ENCODE measurements around the gene C14orf180.

C14orf180 gene

GRCh38 chr14:104537613-104537988 lies 42.0 kb upstream of the C14orf180 start:
- in situ Hi-C loops (cut with MboI; ENCODE audit: low pct_unique_long_range_greater_than_20kb, low sequenced_read_pairs, unreplicated experiment), result no loop called here
- TF ChIP-seq CTCF (IDR thresholded peaks at IDR 0.05; ENCODE audit: extremely low read depth, insufficient read depth, missing control alignments), result no peak
- no peak for DNase-seq (ENCODE audit: low spot score)

- no peak for TF ChIP-seq CTCF (IDR thresholded peaks at IDR 0.05; ENCODE audit: extremely low read depth, insufficient read depth, missing control alignments)
- in situ Hi-C loops (cut with MboI; ENCODE audit: low pct_unique_long_range_greater_than_20kb, low sequenced_read_pairs, unreplicated experiment), result no loop called here
- DNase-seq (ENCODE audit: low spot score), result no peak
Measured at GRCh38 chr14:104541905-104542465, 37.6 kb upstream of the C14orf180 start.

GRCh38 chr14:104542871-104543830 lies 36.4 kb upstream of the C14orf180 start:
- no peak for DNase-seq (ENCODE audit: low spot score)
- in situ Hi-C loops (cut with MboI; ENCODE audit: low pct_unique_long_range_greater_than_20kb, low sequenced_read_pairs, unreplicated experiment), result no loop called here
- TF ChIP-seq CTCF (IDR thresholded peaks at IDR 0.05; ENCODE audit: extremely low read depth, insufficient read depth, missing control alignments), result no peak

- no peak for TF ChIP-seq CTCF (IDR thresholded peaks at IDR 0.05; ENCODE audit: extremely low read depth, insufficient read depth, missing control alignments)
- in situ Hi-C loops (cut with MboI; ENCODE audit: low pct_unique_long_range_greater_than_20kb, low sequenced_read_pairs, unreplicated experiment), result no loop called here
- no peak for DNase-seq (ENCODE audit: low spot score)
Measured at GRCh38 chr14:104544362-104544961, 35.1 kb upstream of the C14orf180 start.

GRCh38 chr14:104545151-104545941 lies 34.2 kb upstream of the C14orf180 start:
- in situ Hi-C loops (cut with MboI; ENCODE audit: low pct_unique_long_range_greater_than_20kb, low sequenced_read_pairs, unreplicated experiment), result no loop called here
- DNase-seq (ENCODE audit: low spot score), result no peak
- TF ChIP-seq CTCF (IDR thresholded peaks at IDR 0.05; ENCODE audit: extremely low read depth, insufficient read depth, missing control alignments), result no peak

GRCh38 chr14:104545942-104546501 lies 33.5 kb upstream of the C14orf180 start:
- TF ChIP-seq CTCF (IDR thresholded peaks at IDR 0.05; ENCODE audit: extremely low read depth, insufficient read depth, missing control alignments), result no peak
- in situ Hi-C loops (cut with MboI; ENCODE audit: low pct_unique_long_range_greater_than_20kb, low sequenced_read_pairs, unreplicated experiment), result no loop called here
- no peak for DNase-seq (ENCODE audit: low spot score)
